Measurements from ENCODE around the gene SPAG5. TPM values are rescaled to one million over a fixed set of nuclear protein-coding genes. Genes with fewer than 3 reads are reported as not detected.

Gene SPAG5
- total RNA-seq, 1 donor from 2014 or later, result 28.5 TPM

DNA sequence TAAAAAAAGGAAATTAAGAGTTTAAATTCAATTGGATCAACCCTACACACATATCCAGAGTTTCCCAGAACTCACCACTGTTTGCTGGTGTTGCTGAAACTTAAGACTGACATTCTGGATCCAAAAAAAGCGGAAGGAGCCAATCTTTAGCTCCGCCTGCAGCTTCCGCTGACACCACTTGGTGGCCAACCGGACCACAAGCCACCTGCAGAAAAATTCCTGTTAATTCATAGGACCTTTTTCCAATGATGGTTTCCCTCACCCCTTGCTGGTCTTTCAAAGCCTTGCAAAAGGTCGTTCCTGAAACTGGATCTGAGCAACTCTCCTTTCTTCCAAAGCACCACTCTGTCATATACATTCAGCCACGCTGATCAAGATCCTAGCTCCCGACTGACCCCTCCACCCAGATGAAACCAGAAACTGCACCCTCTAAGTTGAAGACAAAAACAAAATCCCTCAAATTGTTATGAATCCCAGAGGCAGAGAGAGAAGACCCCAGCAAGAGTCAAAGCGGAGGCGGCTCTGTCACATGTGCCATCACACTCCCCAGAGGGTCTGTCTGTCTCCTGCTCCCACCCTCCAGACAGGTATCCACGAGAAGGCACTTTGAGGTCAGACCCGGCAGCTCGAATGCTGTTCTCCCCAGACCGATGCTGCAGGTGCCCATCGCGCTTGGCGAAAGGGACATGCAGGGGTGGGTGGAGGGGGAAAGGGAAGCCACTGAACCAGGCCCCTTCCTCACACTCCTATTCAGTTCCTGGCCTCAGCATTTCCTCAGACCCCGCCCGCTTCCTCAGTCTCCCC, 45.4 kb upstream of the SPAG5 start:
- DNase-seq (ENCODE audit: low spot score), result peak; percentile 41
- Mint-ChIP-seq H3K27me3 (ENCODE audit: unreplicated experiment) (peaks cover 8% of the 10 kb centered on the region), H3K36me3 (ENCODE audit: low read depth, unreplicated experiment) (peaks cover 45% of the 10 kb centered on the region), H3K4me3 (ENCODE audit: unreplicated experiment) (peak overlapping the region; percentile 98), H3K4me1 (ENCODE audit: unreplicated experiment) (peaks cover 31% of the 10 kb centered on the region), H3K9me3 (ENCODE audit: unreplicated experiment) (no peaks in the 10 kb centered on the region), H3K27ac (ENCODE audit: unreplicated experiment) (peak overlapping the region; percentile 94)
- TF ChIP-seq, protein P1, sequence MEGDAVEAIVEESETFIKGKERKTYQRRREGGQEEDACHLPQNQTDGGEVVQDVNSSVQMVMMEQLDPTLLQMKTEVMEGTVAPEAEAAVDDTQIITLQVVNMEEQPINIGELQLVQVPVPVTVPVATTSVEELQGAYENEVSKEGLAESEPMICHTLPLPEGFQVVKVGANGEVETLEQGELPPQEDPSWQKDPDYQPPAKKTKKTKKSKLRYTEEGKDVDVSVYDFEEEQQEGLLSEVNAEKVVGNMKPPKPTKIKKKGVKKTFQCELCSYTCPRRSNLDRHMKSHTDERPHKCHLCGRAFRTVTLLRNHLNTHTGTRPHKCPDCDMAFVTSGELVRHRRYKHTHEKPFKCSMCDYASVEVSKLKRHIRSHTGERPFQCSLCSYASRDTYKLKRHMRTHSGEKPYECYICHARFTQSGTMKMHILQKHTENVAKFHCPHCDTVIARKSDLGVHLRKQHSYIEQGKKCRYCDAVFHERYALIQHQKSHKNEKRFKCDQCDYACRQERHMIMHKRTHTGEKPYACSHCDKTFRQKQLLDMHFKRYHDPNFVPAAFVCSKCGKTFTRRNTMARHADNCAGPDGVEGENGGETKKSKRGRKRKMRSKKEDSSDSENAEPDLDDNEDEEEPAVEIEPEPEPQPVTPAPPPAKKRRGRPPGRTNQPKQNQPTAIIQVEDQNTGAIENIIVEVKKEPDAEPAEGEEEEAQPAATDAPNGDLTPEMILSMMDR (IDR thresholded peaks at IDR 0.05; ENCODE audit: unreplicated experiment), result peak; percentile 71

GRCh38 chr17:28641579-28641978, 42.8 kb upstream of the SPAG5 start:
- Mint-ChIP-seq H3K4me3 (ENCODE audit: unreplicated experiment) (no peak overlapping the region), H3K36me3 (ENCODE audit: low read depth, unreplicated experiment) (peaks cover 54% of the 10 kb centered on the region), H3K9me3 (ENCODE audit: unreplicated experiment) (no peaks in the 10 kb centered on the region), H3K4me1 (ENCODE audit: unreplicated experiment) (peaks cover 29% of the 10 kb centered on the region), H3K27me3 (ENCODE audit: unreplicated experiment) (peaks cover 7% of the 10 kb centered on the region), H3K27ac (ENCODE audit: unreplicated experiment) (no peak overlapping the region)
- no peak for DNase-seq (ENCODE audit: low spot score)
- TF ChIP-seq, protein P1 (IDR thresholded peaks at IDR 0.05; ENCODE audit: unreplicated experiment), result no peak

DNA sequence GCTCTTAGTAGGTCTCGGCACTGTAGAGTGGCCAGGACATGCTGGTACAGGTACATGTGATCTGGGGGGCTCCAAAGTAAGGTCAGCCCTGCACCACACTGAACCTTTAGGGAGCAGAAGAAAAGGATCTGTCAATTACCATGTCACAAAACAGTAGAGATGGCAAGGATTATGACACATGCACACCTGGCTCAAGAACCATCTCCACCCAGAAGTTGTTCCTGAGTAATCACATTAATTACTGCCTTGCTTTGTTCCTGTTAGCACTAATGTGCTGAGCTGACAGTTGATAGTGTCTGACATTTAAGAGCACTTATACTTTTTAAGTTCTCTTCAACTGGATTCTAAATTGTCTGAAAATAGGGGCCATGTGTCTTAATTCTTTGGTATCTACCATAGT, 36.7 kb upstream of the SPAG5 start:
- no peak for DNase-seq (ENCODE audit: low spot score)
- H3K9me3 Mint-ChIP-seq (ENCODE audit: unreplicated experiment), result no peaks in the 10 kb centered on the region
- peak overlapping the region; percentile 33 for H3K4me3 Mint-ChIP-seq (ENCODE audit: unreplicated experiment)
- peaks cover 85% of the 10 kb centered on the region for H3K36me3 Mint-ChIP-seq (ENCODE audit: low read depth, unreplicated experiment)
- H3K4me1 Mint-ChIP-seq (ENCODE audit: unreplicated experiment), result peaks cover 10% of the 10 kb centered on the region
- TF ChIP-seq, protein P1 (IDR thresholded peaks at IDR 0.05; ENCODE audit: unreplicated experiment), result no peak
- no peak overlapping the region for H3K27ac Mint-ChIP-seq (ENCODE audit: unreplicated experiment)
- H3K27me3 Mint-ChIP-seq (ENCODE audit: unreplicated experiment), result no peaks in the 10 kb centered on the region

- Mint-ChIP-seq H3K36me3 (ENCODE audit: low read depth, unreplicated experiment) (peaks cover 77% of the 10 kb centered on the region), H3K4me1 (ENCODE audit: unreplicated experiment) (peaks cover 10% of the 10 kb centered on the region), H3K9me3 (ENCODE audit: unreplicated experiment) (no peaks in the 10 kb centered on the region)
Measured at GRCh38 chr17:28634206-28634865, 35.5 kb upstream of the SPAG5 start.

More at GRCh38 chr17:28634206-28634865, 35.5 kb upstream of the SPAG5 start:
- TF ChIP-seq, protein P1 (IDR thresholded peaks at IDR 0.05; ENCODE audit: unreplicated experiment), result no peak
- DNase-seq (ENCODE audit: low spot score), result no peak
- H3K27ac Mint-ChIP-seq (ENCODE audit: unreplicated experiment), result peak overlapping the region; percentile 24
- peak overlapping the region; percentile 59 for H3K4me3 Mint-ChIP-seq (ENCODE audit: unreplicated experiment)
- H3K27me3 Mint-ChIP-seq (ENCODE audit: unreplicated experiment), result no peaks in the 10 kb centered on the region

Data from endothelial cell (in vitro differentiated cells).